Skeletal muscle satellite cell (primary cell): ENCODE results near the gene ZNF407.

Source experiments
- H3K27me3 ChIP-seq: 2 replicates; pipeline ENCODE4 v1.7.0; 2013; ENCODE audit warnings: low read length; ENCODE audit not compliant: control insufficient read depth, insufficient read depth
- H3K36me3 ChIP-seq: 2 replicates; pipeline ENCODE4 v1.7.0; 2013; ENCODE audit warnings: mild to moderate bottlenecking, control low read depth, low read length; ENCODE audit not compliant: insufficient read depth
- H3K4me1 ChIP-seq: 2 replicates; pipeline ENCODE4 v1.7.0; 2013; ENCODE audit warnings: low read length; ENCODE audit not compliant: control insufficient read depth, insufficient read depth
- H3K4me2 ChIP-seq: 2 replicates; pipeline ENCODE4 v1.7.0; 2013; ENCODE audit warnings: mild to moderate bottlenecking, low read length
- H3K4me3 ChIP-seq: 2 replicates; pipeline ENCODE4 v1.7.0; 2013; ENCODE audit warnings: low read length
- H3K9ac ChIP-seq: 2 replicates; pipeline ENCODE4 v1.7.0; 2013; ENCODE audit warnings: mild to moderate bottlenecking, low read depth, low read length, moderate library complexity
- H3K9me3 ChIP-seq: replicated peaks from 2 replicates; pipeline ENCODE4 v1.7.0; 2013; ENCODE audit warnings: mild to moderate bottlenecking, control low read depth, low read length

ZNF407 gene

DNA sequence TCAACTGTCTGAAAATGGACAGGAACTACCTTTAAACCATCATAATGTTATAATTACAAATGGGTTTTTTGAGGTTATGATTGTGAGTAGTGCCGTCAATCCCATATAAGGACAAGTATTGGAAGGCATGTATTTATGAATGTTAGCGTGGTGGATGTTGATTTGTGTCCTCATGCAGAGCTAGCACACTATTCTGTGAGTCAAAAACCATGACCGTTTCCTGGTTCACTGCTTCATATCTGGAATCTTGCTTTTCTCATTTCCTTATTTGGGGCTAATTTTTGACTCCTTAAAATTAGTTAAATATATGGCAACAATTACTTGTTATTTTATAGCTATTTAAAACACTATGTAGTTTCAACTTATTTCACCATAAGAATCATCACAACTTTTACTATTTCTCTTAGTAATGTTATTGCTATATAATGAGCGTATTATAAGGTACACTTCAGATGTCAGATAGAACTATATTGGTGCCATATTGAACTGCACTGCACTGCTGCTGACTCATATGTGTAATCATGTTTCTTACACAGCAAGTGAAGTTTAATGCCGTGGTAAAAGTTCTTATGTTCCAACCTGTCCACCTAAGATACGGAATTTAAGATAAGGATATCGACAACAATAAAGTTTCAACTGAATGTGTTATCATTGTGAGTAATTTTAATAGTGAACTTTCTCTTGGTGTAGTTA is 418.5 kb downstream of the ZNF407 start:
- Histone ChIP-seq H3K4me1 (no peaks in the 10 kb centered on the region), H3K4me2 (no peak overlapping the region), H3K9ac (no peak overlapping the region), H3K4me3 (no peak overlapping the region), H3K9me3 (no peaks in the 10 kb centered on the region), H3K36me3 (no peaks in the 10 kb centered on the region), H3K27me3 (no peaks in the 10 kb centered on the region)

DNA sequence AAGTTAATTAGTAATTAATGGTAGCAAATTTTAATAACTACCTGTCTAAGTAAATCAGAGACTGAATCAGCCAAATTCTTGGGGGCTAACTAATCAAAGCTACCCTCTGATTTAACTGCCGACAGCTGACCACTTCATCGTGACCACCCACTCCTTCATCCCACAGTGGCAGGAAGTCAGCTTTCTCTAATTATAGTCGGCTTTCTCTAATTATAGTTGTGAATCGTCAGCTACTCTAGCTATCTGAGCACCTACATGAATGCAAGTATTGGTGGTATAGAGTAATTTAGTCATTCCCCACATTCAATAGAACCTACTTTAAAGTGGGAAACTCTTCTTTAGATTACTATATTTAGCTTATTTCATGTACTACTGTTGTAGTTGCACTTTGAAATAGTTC is 425.8 kb downstream of the ZNF407 start:
- Histone ChIP-seq H3K27me3 (no peaks in the 10 kb centered on the region), H3K4me1 (no peaks in the 10 kb centered on the region), H3K4me2 (no peak overlapping the region), H3K9me3 (no peaks in the 10 kb centered on the region), H3K4me3 (no peak overlapping the region), H3K36me3 (no peaks in the 10 kb centered on the region), H3K9ac (no peak overlapping the region)

DNA sequence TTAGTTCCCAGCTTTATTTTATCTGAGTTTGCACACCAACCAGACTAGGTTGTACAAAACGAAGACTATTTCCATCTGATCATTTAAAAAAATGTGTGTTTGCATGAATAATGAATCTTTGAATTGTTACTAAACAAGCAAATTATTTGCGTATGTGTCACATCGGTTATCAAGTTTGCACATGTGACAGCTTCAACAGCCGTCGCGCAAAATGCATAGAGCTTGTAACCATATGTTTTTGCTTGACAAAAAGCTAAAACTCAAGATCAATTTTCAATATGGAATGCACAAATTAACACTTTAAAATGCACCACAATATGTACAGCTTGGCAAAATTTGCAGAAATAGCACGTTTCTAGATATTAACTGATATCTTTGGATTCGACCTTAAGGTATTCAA is 427.2 kb downstream of the ZNF407 start:
- no peaks in the 10 kb centered on the region for H3K27me3 ChIP-seq
- no peak overlapping the region for H3K4me3 ChIP-seq
- no peaks in the 10 kb centered on the region for H3K4me1 ChIP-seq
- no peaks in the 10 kb centered on the region for H3K36me3 ChIP-seq
- no peak overlapping the region for H3K9ac ChIP-seq
- H3K9me3 ChIP-seq = no peaks in the 10 kb centered on the region
- H3K4me2 ChIP-seq = no peak overlapping the region

DNA sequence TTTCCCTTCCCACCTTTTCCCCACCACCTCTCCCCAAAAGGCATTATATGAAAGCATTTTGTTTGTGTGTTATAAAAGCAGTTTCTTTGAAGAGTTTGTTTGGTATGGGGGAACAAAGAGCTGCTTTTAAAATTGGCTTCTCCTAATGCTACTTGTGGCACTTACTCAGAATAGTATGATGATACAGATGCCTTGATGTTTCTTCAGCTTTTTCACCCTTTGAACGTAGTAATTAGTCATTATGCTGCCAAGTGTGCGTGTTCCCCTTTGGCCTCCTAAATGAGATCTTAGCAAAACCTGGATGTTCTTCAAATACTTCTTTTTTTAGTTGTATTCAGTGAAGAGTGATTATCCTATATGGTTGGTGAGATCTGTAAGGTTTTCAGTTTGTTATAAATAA is 427.9 kb downstream of the ZNF407 start:
- Histone ChIP-seq H3K27me3 (no peaks in the 10 kb centered on the region), H3K4me3 (no peak overlapping the region), H3K4me1 (no peaks in the 10 kb centered on the region), H3K9ac (no peak overlapping the region), H3K4me2 (no peak overlapping the region), H3K36me3 (no peaks in the 10 kb centered on the region), H3K9me3 (no peaks in the 10 kb centered on the region)

DNA sequence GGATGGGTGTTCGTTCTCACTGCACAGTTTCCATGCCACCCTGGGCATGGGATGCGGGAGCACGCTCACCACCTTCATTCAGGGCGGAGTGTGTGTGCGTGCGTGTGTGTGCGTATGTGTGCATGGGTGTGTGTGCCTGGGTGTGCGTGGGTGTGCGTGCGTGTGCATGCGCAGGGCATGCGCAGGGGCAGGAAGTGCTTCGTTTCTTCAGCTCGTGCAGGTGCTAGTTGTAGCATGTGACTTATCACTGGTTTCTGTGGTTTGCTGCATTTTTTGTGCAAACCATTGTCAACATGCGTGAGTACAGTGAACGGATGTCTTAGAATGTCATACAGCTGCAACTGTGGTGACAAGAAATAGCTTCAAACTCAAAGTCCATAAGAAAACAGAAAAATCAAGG is 431.8 kb downstream of the ZNF407 start:
- H3K36me3 ChIP-seq = no peaks in the 10 kb centered on the region
- H3K9me3 ChIP-seq = no peaks in the 10 kb centered on the region
- no peak overlapping the region for H3K4me3 ChIP-seq
- H3K27me3 ChIP-seq = no peaks in the 10 kb centered on the region
- H3K9ac ChIP-seq = no peak overlapping the region
- H3K4me2 ChIP-seq = no peak overlapping the region
- no peaks in the 10 kb centered on the region for H3K4me1 ChIP-seq

DNA sequence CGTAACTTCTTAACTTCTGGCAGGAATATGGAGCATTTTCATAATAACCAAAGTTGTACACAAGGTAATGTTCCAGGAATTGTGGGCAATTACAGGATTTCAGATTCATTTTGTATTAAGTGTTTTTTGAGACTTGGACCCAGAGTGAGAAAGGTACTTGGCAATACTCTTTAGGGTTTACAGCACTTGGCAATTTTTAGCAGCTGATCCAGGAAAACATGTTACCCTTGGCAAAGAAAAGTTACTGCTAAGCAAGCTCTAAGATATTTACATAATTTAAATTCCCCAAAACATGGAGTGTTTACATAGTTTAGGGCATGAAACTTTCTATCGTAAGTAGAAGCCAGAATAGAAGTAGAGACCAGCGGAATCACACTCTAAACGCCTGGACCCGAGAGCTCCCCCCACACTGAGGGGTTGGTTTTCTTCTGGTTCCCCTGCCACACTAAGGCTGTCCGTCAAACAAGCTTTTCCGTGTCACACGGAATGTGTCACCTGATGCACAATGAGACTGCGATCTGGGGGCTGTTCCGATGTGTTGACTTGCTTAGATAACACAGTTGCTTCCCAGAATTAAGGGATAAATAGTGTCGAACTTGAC is 434.1 kb downstream of the ZNF407 start:
- no peaks in the 10 kb centered on the region for H3K27me3 ChIP-seq
- H3K9me3 ChIP-seq = no peaks in the 10 kb centered on the region
- H3K9ac ChIP-seq = no peak overlapping the region
- no peaks in the 10 kb centered on the region for H3K36me3 ChIP-seq
- H3K4me2 ChIP-seq = no peak overlapping the region
- peaks cover under 1% of the 10 kb centered on the region for H3K4me1 ChIP-seq
- H3K4me3 ChIP-seq = no peak overlapping the region

DNA sequence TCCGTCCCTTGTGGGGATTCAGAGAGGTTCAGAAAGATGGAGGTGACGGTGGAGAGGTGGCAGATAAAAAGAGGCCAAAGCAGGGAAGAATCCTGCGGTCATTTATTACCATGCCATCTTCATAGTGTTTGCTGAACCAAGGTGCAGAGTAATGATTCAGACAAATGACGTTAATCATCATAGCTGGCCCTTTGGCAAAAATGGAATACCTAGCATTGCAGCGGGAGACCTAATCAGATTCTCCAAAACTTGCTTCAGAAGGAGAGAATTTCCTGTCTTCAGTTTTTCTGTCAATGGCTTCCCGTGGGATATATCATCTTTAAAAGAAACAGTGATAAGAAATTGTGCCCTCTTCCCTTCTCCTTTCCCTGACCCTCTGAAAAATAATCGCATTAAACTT is 435.8 kb downstream of the ZNF407 start:
- Histone ChIP-seq H3K9ac (no peak overlapping the region), H3K27me3 (no peaks in the 10 kb centered on the region), H3K4me1 (peaks cover 4% of the 10 kb centered on the region), H3K9me3 (no peaks in the 10 kb centered on the region), H3K4me3 (no peak overlapping the region), H3K36me3 (peaks cover 4% of the 10 kb centered on the region), H3K4me2 (no peak overlapping the region)

DNA sequence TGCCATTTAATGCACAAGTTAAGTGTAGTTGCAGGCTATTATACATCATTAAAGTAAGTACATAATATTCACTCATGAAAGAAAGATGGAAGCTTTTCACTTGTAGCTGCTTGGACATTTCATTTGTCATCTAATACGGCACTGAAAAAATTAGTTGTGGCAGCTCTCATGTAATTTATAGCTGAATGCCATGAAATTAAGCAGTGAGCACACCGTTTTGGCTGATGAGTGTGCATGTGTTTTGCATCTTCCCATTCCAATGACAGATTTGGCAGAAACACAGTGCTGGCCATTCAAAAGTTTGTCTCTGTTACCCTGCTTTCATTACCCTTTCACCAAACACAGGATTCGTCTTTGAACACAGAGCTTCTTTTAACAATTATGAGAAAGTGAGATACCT is 437.3 kb downstream of the ZNF407 start:
- Histone ChIP-seq H3K4me2 (no peak overlapping the region), H3K4me3 (no peak overlapping the region), H3K4me1 (peaks cover 4% of the 10 kb centered on the region), H3K9me3 (no peaks in the 10 kb centered on the region), H3K9ac (no peak overlapping the region), H3K36me3 (peaks cover 4% of the 10 kb centered on the region), H3K27me3 (no peaks in the 10 kb centered on the region)

DNA sequence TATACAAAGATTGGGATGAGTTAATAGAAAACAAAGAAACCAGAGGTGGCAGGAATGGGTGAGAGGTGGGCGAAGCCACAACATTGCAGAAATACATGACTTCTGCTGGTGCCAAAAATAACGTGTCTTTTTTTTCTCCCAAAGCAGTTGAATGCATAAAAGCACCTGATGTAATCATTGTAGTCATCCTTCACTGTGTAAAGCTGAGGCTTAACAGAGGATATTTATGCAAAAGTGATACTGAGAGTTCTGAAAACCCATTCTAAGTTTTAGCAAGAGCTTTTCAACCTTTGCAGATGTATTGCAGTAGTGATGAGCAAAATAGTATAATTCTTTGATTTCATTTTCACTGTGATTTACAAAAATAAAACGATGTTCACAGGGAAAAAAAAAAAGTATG is 438.3 kb downstream of the ZNF407 start:
- no peak overlapping the region for H3K9ac ChIP-seq

DNA sequence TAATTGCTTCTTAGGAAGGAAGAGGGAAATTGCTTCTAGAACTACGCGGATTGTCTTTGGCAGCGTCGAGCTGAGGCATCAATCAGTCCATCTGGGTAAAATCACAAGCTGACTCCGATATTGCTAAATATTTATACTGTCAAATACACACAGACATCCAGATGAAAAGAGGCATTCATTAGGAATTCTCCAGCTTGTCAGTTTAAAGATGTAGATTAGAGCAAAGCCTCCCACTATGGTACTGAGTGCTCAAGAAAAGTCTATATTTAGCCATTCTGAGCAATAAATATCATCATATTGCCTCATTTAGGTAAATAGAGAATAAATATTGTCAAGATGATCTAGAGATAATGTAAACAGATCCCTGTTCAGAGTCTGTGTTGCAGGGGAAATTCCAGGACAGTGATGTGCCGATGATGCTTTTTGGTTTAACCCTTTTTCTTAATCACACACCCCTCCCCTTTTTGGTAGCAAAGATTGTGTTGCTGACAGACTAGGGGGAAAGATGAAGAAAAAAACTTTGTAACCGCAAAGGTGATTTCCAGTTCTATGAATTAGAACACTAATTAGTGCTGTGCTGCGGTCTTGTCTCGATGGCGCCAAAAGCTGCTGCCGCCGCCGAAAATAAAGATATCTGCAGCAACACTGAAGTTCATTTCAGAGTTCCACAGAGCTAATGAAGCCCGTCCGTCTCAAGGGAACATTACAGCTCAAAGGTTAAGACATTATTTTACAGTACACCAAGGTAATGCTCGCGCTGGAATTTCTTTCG is 439.4 kb downstream of the ZNF407 start:
- Histone ChIP-seq H3K9me3 (no peaks in the 10 kb centered on the region), H3K4me1 (peaks cover 4% of the 10 kb centered on the region), H3K27me3 (no peaks in the 10 kb centered on the region), H3K4me3 (no peak overlapping the region), H3K9ac (no peak overlapping the region), H3K36me3 (peaks cover 4% of the 10 kb centered on the region), H3K4me2 (no peak overlapping the region)

More for the DNA sequence above, 438.3 kb downstream of the ZNF407 start:
- Histone ChIP-seq H3K36me3 (peaks cover 4% of the 10 kb centered on the region), H3K27me3 (no peaks in the 10 kb centered on the region), H3K4me3 (no peak overlapping the region), H3K9me3 (no peaks in the 10 kb centered on the region), H3K4me1 (peaks cover 4% of the 10 kb centered on the region), H3K4me2 (no peak overlapping the region)

DNA sequence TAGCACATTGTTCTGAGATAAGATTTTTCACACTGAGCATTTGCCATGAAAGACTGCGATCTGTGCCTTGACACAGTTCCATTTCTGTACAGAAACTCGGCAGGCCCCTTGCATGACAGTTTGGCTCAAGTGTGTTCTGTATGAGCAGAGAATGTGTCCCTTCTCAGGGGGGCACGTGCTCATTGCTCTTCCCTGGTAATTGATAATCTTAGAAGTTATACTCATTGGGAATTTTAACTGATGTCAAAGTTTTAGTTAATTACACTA is 440.0 kb downstream of the ZNF407 start:
- no peak overlapping the region for H3K4me2 ChIP-seq
- H3K9me3 ChIP-seq = no peaks in the 10 kb centered on the region
- peaks cover 4% of the 10 kb centered on the region for H3K4me1 ChIP-seq
- H3K4me3 ChIP-seq = no peak overlapping the region
- H3K27me3 ChIP-seq = no peaks in the 10 kb centered on the region
- H3K9ac ChIP-seq = no peak overlapping the region
- H3K36me3 ChIP-seq = peaks cover 4% of the 10 kb centered on the region

DNA sequence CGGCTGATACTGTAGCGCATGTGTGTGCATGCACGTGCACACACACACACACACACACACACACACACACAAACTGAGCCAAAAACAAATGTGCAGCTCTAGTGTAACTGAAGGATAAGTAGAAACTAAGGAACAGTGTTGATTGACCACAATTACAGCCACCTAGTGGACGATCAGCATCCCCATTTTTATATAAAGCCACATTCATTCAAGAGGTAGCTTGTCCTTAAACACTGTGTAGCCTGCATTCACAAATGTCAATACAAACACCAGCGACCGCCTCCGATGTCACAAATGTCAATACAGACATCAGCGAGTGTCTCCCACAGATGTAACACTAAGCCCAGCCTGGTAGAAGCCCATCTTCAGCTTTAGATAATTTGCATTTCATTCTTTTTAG is 443.9 kb downstream of the ZNF407 start:
- Histone ChIP-seq H3K27me3 (no peaks in the 10 kb centered on the region), H3K4me1 (peaks cover 4% of the 10 kb centered on the region)

More for the DNA sequence above, 443.9 kb downstream of the ZNF407 start:
- Histone ChIP-seq H3K36me3 (peaks cover 4% of the 10 kb centered on the region), H3K9ac (no peak overlapping the region), H3K9me3 (no peaks in the 10 kb centered on the region), H3K4me3 (no peak overlapping the region), H3K4me2 (no peak overlapping the region)
